Umbilical cord (tissue), 2 donors: ENCODE measurements around the gene FOXO3. TPM values are rescaled to one million over a fixed set of nuclear protein-coding genes. Genes with fewer than 3 reads are reported as not detected.
"Not testable (repeated sequence)": the region's sequence is repeated elsewhere in the genome, so short reads cannot be mapped to it uniquely, and the experiment has no call there.

Experiments
- DNase-seq: peaks from one replicate; pipeline ENCODE4 v3.0.0-alpha.2; 2015; ENCODE audit warnings: low spot score
- total RNA-seq: library from RNA; depleted of rRNA; stranded (reverse); fragments of >200 nt; gene quantifications from one replicate; pipeline ENCODE4 v1.2.3, GENCODE V29; 2014; ENCODE audit warnings: low replicate concordance; ENCODE audit not compliant: insufficient read depth

Gene FOXO3
- total RNA-seq, 1 donor from 2014 or later, result 52.0 TPM

GRCh38 chr6:108658174-108658573 is 97.5 kb downstream of the FOXO3 start:
- DNase-seq, result no peak

- DNase-seq, result not testable (repeated sequence)
Observed at GRCh38 chr6:108658785-108659184, 98.1 kb downstream of the FOXO3 start.

- no peak for DNase-seq
Observed at GRCh38 chr6:108660251-108660650, 99.5 kb downstream of the FOXO3 start.

GRCh38 chr6:108661430-108661829 is 100.7 kb downstream of the FOXO3 start:
- DNase-seq, result no peak

- no peak for DNase-seq
Observed at GRCh38 chr6:108661982-108662381, 101.3 kb downstream of the FOXO3 start.

- DNase-seq, result no peak
Observed at GRCh38 chr6:108662702-108663101, 102.0 kb downstream of the FOXO3 start.

GRCh38 chr6:108663494-108664064 is 102.9 kb downstream of the FOXO3 start:
- DNase-seq, result not testable (repeated sequence)

GRCh38 chr6:108665495-108666196 is 104.9 kb downstream of the FOXO3 start:
- DNase-seq, result no peak

GRCh38 chr6:108666656-108667260 is 106.0 kb downstream of the FOXO3 start:
- no peak for DNase-seq

- DNase-seq, result peak; percentile 77
Observed at GRCh38 chr6:108667993-108668392, 107.3 kb downstream of the FOXO3 start.

- DNase-seq, result no peak
Observed at GRCh38 chr6:108669673-108670072, 109.0 kb downstream of the FOXO3 start.

- DNase-seq, result no peak
Observed at GRCh38 chr6:108671175-108671574, 110.5 kb downstream of the FOXO3 start.

GRCh38 chr6:108671790-108672189 is 111.1 kb downstream of the FOXO3 start:
- no peak for DNase-seq

GRCh38 chr6:108672641-108673040 is 111.9 kb downstream of the FOXO3 start:
- no peak for DNase-seq

- DNase-seq, result no peak
Observed at GRCh38 chr6:108673153-108673552, 112.4 kb downstream of the FOXO3 start.

- DNase-seq, result no peak
Observed at GRCh38 chr6:108673602-108674001, 112.9 kb downstream of the FOXO3 start.

- no peak for DNase-seq
Observed at GRCh38 chr6:108675226-108676200, 114.8 kb downstream of the FOXO3 start.

GRCh38 chr6:108676555-108676954 is 115.8 kb downstream of the FOXO3 start:
- DNase-seq, result no peak

- no peak for DNase-seq
Observed at GRCh38 chr6:108677357-108677756, 116.6 kb downstream of the FOXO3 start.

GRCh38 chr6:108677894-108678293 is 117.2 kb downstream of the FOXO3 start:
- no peak for DNase-seq

GRCh38 chr6:108680314-108680713 is 119.6 kb downstream of the FOXO3 start:
- DNase-seq, result not testable (repeated sequence)

GRCh38 chr6:108681721-108682120 is 121.0 kb downstream of the FOXO3 start:
- not testable (repeated sequence) for DNase-seq
